H1 (cell line): ENCODE data around the gene GID8. TPM values are rescaled to one million over a fixed set of nuclear protein-coding genes. Genes with fewer than 3 reads are reported as not detected.

Source experiments
- BACH1 ChIP-seq: IDR thresholded peaks from 2 replicates; pipeline ENCODE4 v1.6.1; 2012; ENCODE audit warnings: low read length, improper control_type of control experiment
- FOSL1 ChIP-seq: IDR thresholded peaks from 2 replicates; pipeline ENCODE4 v1.6.1; 2011; ENCODE audit warnings: mild to moderate bottlenecking, low read depth, low read length, moderate library complexity; ENCODE audit not compliant: insufficient read depth
- MAFK ChIP-seq: IDR thresholded peaks from 2 replicates; pipeline ENCODE4 v1.6.1; 2012; ENCODE audit warnings: low read depth, mild to moderate bottlenecking, improper control_type of control experiment, low read length
- POLR2A ChIP-seq, 2 experiments: IDR thresholded peaks; 1 replicate in 1 of 2; 2 replicates in 1 of 2; pipeline ENCODE4 v1.6.1; 2011; ENCODE audit warnings: low read depth in 2 of 2, low read length in 2 of 2, mild to moderate bottlenecking in 2 of 2; ENCODE audit errors: control extremely low read depth in 1 of 2
- polyA plus RNA-seq, 7 experiments: library from polyadenylated mRNA; depleted of rRNA in 3 of 7; stranded (reverse) in 5 of 7; unstranded in 2 of 7; fragments of >200 nt in 5 of 7; fragments of 200-250 nt in 2 of 7; gene quantifications; 1 replicate in 5 of 7; 2 replicates in 1 of 7; 4 replicates in 1 of 7; pipeline versions ENCODE4 v1.2.1 to v1.2.3, GENCODE V29; 2011 to 2013; ENCODE audit warnings: missing spikeins in 2 of 7, mixed read lengths in 2 of 7
- total RNA-seq: library from RNA; stranded (reverse); fragmentation: NEBNext Ultra II Directional; extraction: Animal tissue kit (Norgen Biotek cat#: 25700); gene quantifications from 2 replicates; pipeline ENCODE4 v1.2.1, GENCODE V29; 2021

Gene GID8
- total and polyA plus RNA-seq, 2 of the 8 experiments (the other 6 are each of a cell fraction or from before 2014, with no cell fraction given), result 39.7 to 72.9 TPM

DNA sequence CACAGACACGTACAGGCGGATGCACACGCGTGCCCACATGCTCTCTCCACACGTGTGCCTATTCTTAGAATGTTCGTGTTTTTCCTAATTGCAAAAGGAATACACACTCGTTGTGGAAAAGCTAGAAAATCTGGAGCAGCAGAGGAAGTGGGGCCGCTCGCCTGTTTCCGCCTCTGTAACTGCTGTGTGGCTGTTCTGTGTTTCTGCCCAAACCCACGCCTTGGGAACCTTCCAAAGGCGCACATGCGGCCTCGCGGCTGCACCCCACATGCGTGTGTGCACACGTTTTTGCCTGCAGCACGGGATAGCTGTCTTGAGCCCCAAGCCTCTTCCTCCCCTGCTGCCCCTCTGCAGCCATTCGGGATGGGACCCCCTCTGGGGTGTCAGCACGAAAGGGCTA, 26.8 kb downstream of the GID8 start (continued):
- TF ChIP-seq FOSL1 (no peak), MAFK (no peak), BACH1 (no peak), POLR2A (IDR thresholded peaks at IDR 0.05; ENCODE audit: control extremely low read depth in 1 of 2, low read depth in 2 of 2, low read length in 2 of 2) (no peak)
- TF ChIP-seq, all 59 proteins: peak for 0
